Keratinocyte (primary cell): ENCODE results near the gene DEPDC5. TPM values are rescaled to one million over a fixed set of nuclear protein-coding genes. Genes with fewer than 3 reads are reported as not detected.

Experiments used
- DNase-seq: peaks from one replicate; pipeline ENCODE4 v3.0.0-alpha.2; 2011; ENCODE audit warnings: low read depth, missing footprints, low spot score
- FAIRE-seq: peaks from 2 replicates; lab custom pipeline; 2011; peaks lifted over from hg19 to GRCh38; lab: Jason Lieb, UNC
- H2AFZ ChIP-seq: 2 replicates; pipeline ENCODE4 v1.6.0; 2012; ENCODE audit warnings: low read length, control low read depth, inconsistent platforms; ENCODE audit not compliant: control insufficient read depth
- H3K27ac ChIP-seq: 2 replicates; pipeline ENCODE4 v1.5.1; 2011; ENCODE audit warnings: low read length; ENCODE audit not compliant: control insufficient read depth, insufficient read depth
- H3K27me3 ChIP-seq: 3 replicates; pipeline ENCODE4 v1.6.0; 2011; ENCODE audit warnings: low read length; ENCODE audit not compliant: control insufficient read depth, insufficient read depth; ENCODE audit errors: extremely low read depth
- H3K36me3 ChIP-seq, 2 experiments: 2 replicates in 1 of 2; 3 replicates in 1 of 2; pipeline ENCODE4 v1.5.1; 2011; ENCODE audit warnings: low read length in 2 of 2, mild to moderate bottlenecking in 1 of 2; ENCODE audit not compliant: control insufficient read depth in 2 of 2, insufficient read depth in 2 of 2; ENCODE audit errors: extremely low read depth in 1 of 2
- H3K4me1 ChIP-seq: 3 replicates; pipeline ENCODE4 v1.5.1; 2011; ENCODE audit warnings: low read length; ENCODE audit not compliant: control insufficient read depth, insufficient read depth; ENCODE audit errors: extremely low read depth
- H3K4me2 ChIP-seq: 3 replicates; pipeline ENCODE4 v1.6.0; 2011; ENCODE audit warnings: low read depth, low read length; ENCODE audit not compliant: control insufficient read depth, insufficient read depth; ENCODE audit errors: extremely low read depth
- H3K4me3 ChIP-seq, 3 experiments: fragments of 200-600 bp in 1 of 3; sonication (generic) in 1 of 3; 2 replicates in 2 of 3; 3 replicates in 1 of 3; pipeline ENCODE4 v1.5.1; 2011 to 2016; ENCODE audit warnings: low read length in 3 of 3, mild to moderate bottlenecking in 3 of 3, control low read depth in 2 of 3, inconsistent platforms in 1 of 3, low read depth in 1 of 3, mixed read lengths in 1 of 3, mixed run types in 1 of 3, moderate library complexity in 1 of 3; ENCODE audit not compliant: control insufficient read depth in 2 of 3, insufficient read depth in 2 of 3; ENCODE audit errors: extremely low read depth in 1 of 3
- H3K79me2 ChIP-seq: 2 replicates; pipeline ENCODE4 v1.6.0; 2012; ENCODE audit warnings: low read length; ENCODE audit not compliant: control insufficient read depth, insufficient read depth
- H3K9ac ChIP-seq: 3 replicates; pipeline ENCODE4 v1.6.0; 2011; ENCODE audit warnings: low read length; ENCODE audit not compliant: control insufficient read depth, insufficient read depth; ENCODE audit errors: extremely low read depth
- H3K9me1 ChIP-seq: 3 replicates; pipeline ENCODE4 v1.6.0; 2011; ENCODE audit warnings: low read length; ENCODE audit not compliant: control insufficient read depth, insufficient read depth; ENCODE audit errors: extremely low read depth
- H3K9me3 ChIP-seq: 2 replicates; pipeline ENCODE4 v1.5.1; 2012; ENCODE audit warnings: low read depth, low read length; ENCODE audit not compliant: control insufficient read depth
- H4K20me1 ChIP-seq: 3 replicates; pipeline ENCODE4 v1.6.0; 2011; ENCODE audit warnings: low read length; ENCODE audit not compliant: control insufficient read depth, insufficient read depth; ENCODE audit errors: extremely low read depth
- CTCF ChIP-seq, 3 experiments: IDR thresholded peaks in 1 of 3; conservative IDR thresholded peaks in 1 of 3; optimal IDR thresholded peaks in 1 of 3; 2 replicates in 2 of 3; 3 replicates in 1 of 3; pipeline versions ENCODE3 to v1.5.1; 2011; ENCODE audit warnings: low read length in 3 of 3, mild to moderate bottlenecking in 3 of 3, moderate library complexity in 2 of 3, control low read depth in 1 of 3, inconsistent platforms in 1 of 3; ENCODE audit not compliant: insufficient read depth in 2 of 3; ENCODE audit errors: extremely low read depth in 1 of 3
- EZH2 ChIP-seq: IDR thresholded peaks from one replicate; pipeline ENCODE4 v1.6.1; 2012; ENCODE audit warnings: inconsistent platforms, mild to moderate bottlenecking, low read length, moderate library complexity
- dilution Hi-C: fragments of 300-500 bp; cut with MboI; formaldehyde crosslinking; loops from one replicate; pipeline ENCODE4 v1.7.0; 2020; ENCODE audit warnings: low sequenced_read_pairs; ENCODE audit not compliant: extremely low pct_ligation_motif_present
- polyA plus RNA-seq, 5 experiments: library from polyadenylated mRNA; depleted of rRNA in 3 of 5; stranded (reverse) in 3 of 5; stranded (forward) in 1 of 5; unstranded in 1 of 5; fragments of >200 nt; gene quantifications; 1 replicate in 1 of 5; 2 replicates in 3 of 5; 3 replicates in 1 of 5; pipeline versions ENCODE4 v1.2.1 to v1.2.3, GENCODE V29; 2011 to 2012; ENCODE audit warnings: missing spikeins in 2 of 5, low read depth in 1 of 5, low replicate concordance in 1 of 5

DEPDC5 gene
- polyA plus RNA-seq, 1 donor (not counting 4 experiments of a cell fraction or from before 2014, with no cell fraction given), result 9.7 TPM

GRCh38 chr22:31952472-31952871 lies 198.7 kb downstream of the DEPDC5 start:
- peak overlapping the region; percentile 2 for H3K4me2 ChIP-seq
- peak overlapping the region; percentile 56 for H3K27ac ChIP-seq
- peaks cover 31 to 50% of the 10 kb centered on the region in 2 experiments for H3K36me3 ChIP-seq
- dilution Hi-C loops, result no loop called here
- no peak overlapping the region for H3K4me3 ChIP-seq
- TF ChIP-seq EZH2 (no peak), CTCF (optimal IDR thresholded peaks at IDR 0.05 in 1 of 3, IDR thresholded peaks at IDR 0.05 in 1 of 3, conservative IDR thresholded peaks at IDR 0.05 in 1 of 3; ENCODE audit: extremely low read depth in 1 of 3, insufficient read depth in 2 of 3, low read length in 3 of 3) (no peak)
- peak; percentile 69 for FAIRE-seq
- peaks cover 38% of the 10 kb centered on the region for H3K4me1 ChIP-seq
- peaks cover 93% of the 10 kb centered on the region for H3K79me2 ChIP-seq
- H3K27me3 ChIP-seq, result no peaks in the 10 kb centered on the region
- DNase-seq, result no peak
- no peaks in the 10 kb centered on the region for H3K9me3 ChIP-seq
- H2AFZ ChIP-seq, result no peak overlapping the region
- peaks cover 28% of the 10 kb centered on the region for H4K20me1 ChIP-seq
- peaks cover 2% of the 10 kb centered on the region for H3K9me1 ChIP-seq
- no peak overlapping the region for H3K9ac ChIP-seq

GRCh38 chr22:31953261-31953660 lies 199.4 kb downstream of the DEPDC5 start:
- Histone ChIP-seq H3K79me2 (peaks cover 85% of the 10 kb centered on the region), H3K9me1 (peaks cover 2% of the 10 kb centered on the region), H3K27me3 (no peaks in the 10 kb centered on the region), H3K4me2 (no peak overlapping the region), H3K9me3 (no peaks in the 10 kb centered on the region), H3K27ac (peak overlapping the region; percentile 37), H2AFZ (no peak overlapping the region), H3K4me1 (peaks cover 35% of the 10 kb centered on the region), H3K36me3 (peaks cover 34 to 44% of the 10 kb centered on the region in 2 experiments), H3K9ac (no peak overlapping the region), H3K4me3 (no peak overlapping the region), H4K20me1 (peaks cover 22% of the 10 kb centered on the region)
- TF ChIP-seq EZH2 (no peak), CTCF (optimal IDR thresholded peaks at IDR 0.05 in 1 of 3, IDR thresholded peaks at IDR 0.05 in 1 of 3, conservative IDR thresholded peaks at IDR 0.05 in 1 of 3; ENCODE audit: extremely low read depth in 1 of 3, insufficient read depth in 2 of 3, low read length in 3 of 3) (no peak)
- no peak for FAIRE-seq
- dilution Hi-C loops, result no loop called here
- no peak for DNase-seq
